SU-DHL-6 (cell line): ENCODE measurements around the gene SEMA3C.

Source experiments
- H2AFZ ChIP-seq: fragments of 200-600 bp; sonication (generic); 2 replicates; pipeline ENCODE4 v1.6.1; 2014; ENCODE audit warnings: low read depth, mild to moderate bottlenecking, moderate library complexity, mixed read lengths, antibody characterized with exemption, low read length; ENCODE audit not compliant: severe bottlenecking
- H3F3A ChIP-seq: fragments of 200-600 bp; shearing (Covaris generic); 2 replicates; pipeline ENCODE4 v1.6.0; 2016; ENCODE audit warnings: antibody characterized with exemption, mild to moderate bottlenecking; ENCODE audit not compliant: insufficient read depth
- H3K27ac ChIP-seq: fragments of 200-600 bp; sonication (generic); 2 replicates; pipeline ENCODE4 v1.5.1; 2016; ENCODE audit warnings: low read depth, mild to moderate bottlenecking, low read length, moderate library complexity, mixed read lengths
- H3K27me3 ChIP-seq: fragments of 200-600 bp; sonication (generic), shearing (Covaris generic); 2 replicates; pipeline ENCODE4 v1.6.0; 2014; ENCODE audit warnings: mild to moderate bottlenecking, low read length
- H3K36me3 ChIP-seq: fragments of 200-600 bp; sonication (generic); 2 replicates; pipeline ENCODE4 v1.6.1; 2014; ENCODE audit warnings: mild to moderate bottlenecking, low read length, mixed read lengths
- H3K4me2 ChIP-seq: fragments of 300-600, 200-600 bp; shearing (Covaris generic), sonication (generic); 2 replicates; pipeline ENCODE4 v1.6.0; 2014; ENCODE audit warnings: low read length, low read depth, mild to moderate bottlenecking; ENCODE audit not compliant: poor library complexity, severe bottlenecking
- H3K4me3 ChIP-seq: fragments of 200-600 bp; sonication (generic); 2 replicates; pipeline ENCODE4 v1.5.1; 2014; ENCODE audit warnings: antibody characterized with exemption, low read length, mild to moderate bottlenecking, mixed read lengths; ENCODE audit not compliant: insufficient read depth, poor library complexity, severe bottlenecking
- H3K79me2 ChIP-seq: fragments of 200-600 bp; sonication (generic); 2 replicates; pipeline ENCODE4 v1.6.1; 2014; ENCODE audit warnings: mild to moderate bottlenecking, low read length, moderate library complexity; ENCODE audit not compliant: insufficient read depth
- H3K9ac ChIP-seq: fragments of 200-600 bp; sonication (generic); 2 replicates; pipeline ENCODE4 v1.7.0; 2014; ENCODE audit warnings: mild to moderate bottlenecking, low read length
- H3K9me2 ChIP-seq: fragments of 200-600 bp; sonication (generic); replicated peaks from 2 replicates; pipeline ENCODE4 v1.6.1; 2014; ENCODE audit warnings: low read length; ENCODE audit not compliant: insufficient read depth
- H3K9me3 ChIP-seq: fragments of 200-600 bp; sonication (generic); 2 replicates; pipeline ENCODE4 v1.6.1; 2014; ENCODE audit warnings: low read length, mixed read lengths; ENCODE audit not compliant: insufficient read depth
- H4K20me1 ChIP-seq: fragments of 200-600 bp; sonication (generic); 2 replicates; pipeline ENCODE4 v1.6.1; 2014; ENCODE audit warnings: low read depth, mild to moderate bottlenecking, antibody characterized with exemption, low read length, moderate library complexity, mixed read lengths
- CTCF ChIP-seq: fragments of 200-600 bp; sonication (generic); IDR thresholded peaks from one replicate; pipeline ENCODE4 v1.5.1; 2017; ENCODE audit warnings: antibody characterized with exemption, mild to moderate bottlenecking, low read length, moderate library complexity; ENCODE audit not compliant: insufficient read depth, poor library complexity, severe bottlenecking
- EZH2phosphoT487 ChIP-seq: fragments of 200-600 bp; sonication (generic), shearing (Covaris generic); conservative IDR thresholded peaks from 2 replicates; pipeline ENCODE4 v1.6.1; 2018; ENCODE audit warnings: mild to moderate bottlenecking, antibody characterized with exemption, low read length, moderate library complexity, mixed read lengths

Gene SEMA3C

DNA sequence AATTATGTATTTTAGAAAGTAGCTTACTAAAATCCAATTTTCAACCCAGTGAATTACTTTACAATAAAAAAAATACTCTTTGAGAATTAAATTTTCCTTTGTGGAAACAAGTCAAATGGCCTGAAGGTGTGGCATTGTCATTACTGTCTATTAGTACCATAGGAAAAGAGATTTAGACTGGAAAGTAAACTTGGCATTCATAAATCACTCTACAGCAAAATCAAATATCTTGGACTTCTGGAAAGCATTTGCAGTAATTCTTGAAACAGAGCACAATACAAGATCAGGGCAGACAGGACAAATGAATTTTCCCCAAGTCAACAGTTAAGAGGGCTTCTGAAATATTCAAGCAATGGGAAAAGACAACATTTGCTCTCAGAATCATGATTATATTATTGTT is 28.0 kb upstream of the SEMA3C start:
- no peaks in the 10 kb centered on the region for H3K9me3 ChIP-seq
- no peaks in the 10 kb centered on the region for H4K20me1 ChIP-seq
- H3K27me3 ChIP-seq = no peaks in the 10 kb centered on the region
- no peaks in the 10 kb centered on the region for H3K36me3 ChIP-seq
- H3F3A ChIP-seq = no peaks in the 10 kb centered on the region
- H3K79me2 ChIP-seq = no peaks in the 10 kb centered on the region
- H2AFZ ChIP-seq = no peak overlapping the region
- no peak for TF ChIP-seq EZH2phosphoT487
- TF ChIP-seq CTCF = no peak
- 0 out of 2 replicates have a peak, but pooled peaks cover 3% of the 10 kb centered on the region for H3K9me2 ChIP-seq
- no peak overlapping the region for H3K4me2 ChIP-seq
- H3K27ac ChIP-seq = no peak overlapping the region
- no peak overlapping the region for H3K4me3 ChIP-seq
- no peak overlapping the region for H3K9ac ChIP-seq

DNA sequence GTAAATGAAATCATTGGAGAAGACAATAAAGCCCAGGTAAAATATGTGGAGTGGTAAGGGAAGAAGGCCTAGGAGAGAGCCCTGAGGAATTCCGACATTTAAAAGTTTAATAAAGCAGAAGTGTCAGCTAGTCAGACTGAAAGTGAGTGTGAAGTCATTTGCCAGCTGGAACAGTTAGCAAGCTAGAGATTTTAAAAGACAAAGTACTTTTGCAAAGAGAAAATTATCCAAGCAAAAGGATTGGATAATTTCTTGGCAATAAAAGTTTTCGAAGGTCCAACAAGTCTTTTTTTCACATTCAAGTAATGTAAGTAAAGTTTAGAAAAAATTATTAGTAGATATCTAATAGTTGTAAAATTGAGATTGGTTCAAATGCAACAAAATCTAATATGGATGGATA is 27.1 kb upstream of the SEMA3C start:
- no peaks in the 10 kb centered on the region for H3K9me3 ChIP-seq
- H3K4me2 ChIP-seq = no peak overlapping the region
- no peaks in the 10 kb centered on the region for H3K27me3 ChIP-seq
- no peak overlapping the region for H3K9ac ChIP-seq
- no peak overlapping the region for H2AFZ ChIP-seq
- H3K9me2 ChIP-seq = 0 out of 2 replicates have a peak, but pooled peaks cover 3% of the 10 kb centered on the region
- no peak overlapping the region for H3K4me3 ChIP-seq
- TF ChIP-seq CTCF (no peak), EZH2phosphoT487 (no peak)
- H3K36me3 ChIP-seq = no peaks in the 10 kb centered on the region
- no peak overlapping the region for H3K27ac ChIP-seq
- no peaks in the 10 kb centered on the region for H3K79me2 ChIP-seq
- H3F3A ChIP-seq = no peaks in the 10 kb centered on the region
- no peaks in the 10 kb centered on the region for H4K20me1 ChIP-seq

DNA sequence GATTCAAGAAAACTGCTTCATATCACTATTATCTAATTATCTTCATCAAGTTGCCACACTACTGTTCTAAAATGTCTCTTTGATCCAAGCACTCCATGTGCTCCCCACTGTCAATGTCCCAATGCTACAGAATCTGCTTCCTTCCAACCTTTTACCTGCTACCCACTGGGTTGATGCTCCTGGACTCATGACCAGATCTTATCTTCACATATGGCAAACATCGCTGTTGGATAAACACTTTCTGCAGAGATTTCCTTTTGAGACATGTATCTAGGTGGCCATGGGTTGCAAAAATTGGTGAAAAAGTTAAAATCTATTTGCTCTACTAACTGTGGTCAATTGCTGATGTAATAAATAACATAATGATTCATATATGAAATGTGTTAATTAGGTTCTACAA is 24.5 kb upstream of the SEMA3C start:
- no peaks in the 10 kb centered on the region for H3K9me3 ChIP-seq
- H3K27me3 ChIP-seq = no peaks in the 10 kb centered on the region
- no peaks in the 10 kb centered on the region for H3K79me2 ChIP-seq
- H3K9me2 ChIP-seq = 0 out of 2 replicates have a peak, but pooled peaks cover 3% of the 10 kb centered on the region
- H3K9ac ChIP-seq = no peak overlapping the region
- no peaks in the 10 kb centered on the region for H3F3A ChIP-seq
- H3K4me3 ChIP-seq = no peak overlapping the region
- H3K27ac ChIP-seq = no peak overlapping the region
- no peak for TF ChIP-seq EZH2phosphoT487
- no peak for TF ChIP-seq CTCF
- H3K36me3 ChIP-seq = no peaks in the 10 kb centered on the region
- H4K20me1 ChIP-seq = no peaks in the 10 kb centered on the region
- H2AFZ ChIP-seq = no peak overlapping the region
- H3K4me2 ChIP-seq = no peak overlapping the region
